ENCODE measurements around the gene POMT1.

GRCh38 chr9:131473891-131474290 lies 28.8 kb upstream of the POMT1 start:
- TF ChIP-seq POLR2AphosphoS5 (IDR thresholded peaks at IDR 0.05; ENCODE audit: low read depth) (no peak), CTCF (conservative IDR thresholded peaks at IDR 0.05; ENCODE audit: low read depth in 2 of 2) (no peak), EZH2phosphoT487 (IDR thresholded peaks at IDR 0.05; ENCODE audit: unreplicated experiment) (no peak), CREB1 (CRISPR knock-in tag; IDR thresholded peaks at IDR 0.05; ENCODE audit: low read depth) (no peak), REST (IDR thresholded peaks at IDR 0.05; ENCODE audit: unreplicated experiment) (no peak), EZH2 (IDR thresholded peaks at IDR 0.05; ENCODE audit: low read depth, unreplicated experiment) (no peak), ZNF114 (CRISPR knock-in tag; IDR thresholded peaks at IDR 0.05) (no peak), JUNB (IDR thresholded peaks at IDR 0.05; ENCODE audit: unreplicated experiment) (no peak), ZNF331 (CRISPR knock-in tag; IDR thresholded peaks at IDR 0.05; ENCODE audit: low read depth) (no peak), STAT1 (IDR thresholded peaks at IDR 0.05; ENCODE audit: unreplicated experiment) (no peak), ZNF462 (CRISPR knock-in tag; IDR thresholded peaks at IDR 0.05) (no peak), NANOG (IDR thresholded peaks at IDR 0.05; ENCODE audit: borderline replicate concordance) (no peak)
- TF ChIP-seq, protein P1, sequence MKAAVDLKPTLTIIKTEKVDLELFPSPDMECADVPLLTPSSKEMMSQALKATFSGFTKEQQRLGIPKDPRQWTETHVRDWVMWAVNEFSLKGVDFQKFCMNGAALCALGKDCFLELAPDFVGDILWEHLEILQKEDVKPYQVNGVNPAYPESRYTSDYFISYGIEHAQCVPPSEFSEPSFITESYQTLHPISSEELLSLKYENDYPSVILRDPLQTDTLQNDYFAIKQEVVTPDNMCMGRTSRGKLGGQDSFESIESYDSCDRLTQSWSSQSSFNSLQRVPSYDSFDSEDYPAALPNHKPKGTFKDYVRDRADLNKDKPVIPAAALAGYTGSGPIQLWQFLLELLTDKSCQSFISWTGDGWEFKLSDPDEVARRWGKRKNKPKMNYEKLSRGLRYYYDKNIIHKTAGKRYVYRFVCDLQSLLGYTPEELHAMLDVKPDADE (IDR thresholded peaks at IDR 0.05) = no peak

Measured in GM23338 (cell line).